Ammon's horn (tissue), 1 donor: Measurements from ENCODE around the gene SPATC1L.

Experiments
- DNase-seq: peaks from one replicate; pipeline ENCODE4 v3.0.0-alpha.2; 2016; ENCODE audit warnings: low spot score

SPATC1L gene

GRCh38 chr21:46215436-46216131, 31.3 kb upstream of the SPATC1L start:
- no peak for DNase-seq

GRCh38 chr21:46214478-46215340, 30.4 kb upstream of the SPATC1L start:
- DNase-seq: no peak

GRCh38 chr21:46213620-46214286, 29.5 kb upstream of the SPATC1L start:
- DNase-seq: no peak

- DNase-seq: no peak
Measured at GRCh38 chr21:46212721-46213484, 28.6 kb upstream of the SPATC1L start.

GRCh38 chr21:46211786-46212720, 27.8 kb upstream of the SPATC1L start:
- DNase-seq: no peak

- DNase-seq: no peak
Measured at GRCh38 chr21:46211376-46211775, 27.1 kb upstream of the SPATC1L start.

- DNase-seq: no peak
Measured at GRCh38 chr21:46210378-46211136, 26.3 kb upstream of the SPATC1L start.

- DNase-seq: no peak
Measured at GRCh38 chr21:46208761-46209721, 24.8 kb upstream of the SPATC1L start.

GRCh38 chr21:46207920-46208591, 23.8 kb upstream of the SPATC1L start:
- no peak for DNase-seq

GRCh38 chr21:46207006-46207919, 23.0 kb upstream of the SPATC1L start:
- DNase-seq: no peak

GRCh38 chr21:46206163-46207005, 22.1 kb upstream of the SPATC1L start:
- no peak for DNase-seq

GRCh38 chr21:46205766-46206162, 21.5 kb upstream of the SPATC1L start:
- no peak for DNase-seq

GRCh38 chr21:46205166-46205565, 20.9 kb upstream of the SPATC1L start:
- no peak for DNase-seq

GRCh38 chr21:46203203-46203600, 18.9 kb upstream of the SPATC1L start:
- no peak for DNase-seq

GRCh38 chr21:46202592-46203202, 18.4 kb upstream of the SPATC1L start:
- no peak for DNase-seq
